Measurements from ENCODE around the gene TRAF1. TPM values are rescaled to one million over a fixed set of nuclear protein-coding genes. Genes with fewer than 3 reads are reported as not detected.

TRAF1 gene
- total RNA-seq, 4 donors from 2014 or later: 5.7 to 7.8 (median 6.6) TPM

- H3K4me3 ChIP-seq (replicated peaks in 1 of 3): no peak overlapping the region
- H3K4me1 ChIP-seq: peaks cover 0 to 18% of the 10 kb centered on the region in 2 donors
- no peak for DNase-seq
- 91 to 92% methylated on average over 8 of the region's 8 CpGs for WGBS, 2 donors
- TF ChIP-seq CTCF (IDR thresholded peaks at IDR 0.05): no peak
- no peak for TF ChIP-seq POLR2A (IDR thresholded peaks at IDR 0.05)
- H3K27me3 ChIP-seq: no peaks in the 10 kb centered on the region
- H3K36me3 ChIP-seq: no peaks in the 10 kb centered on the region
- no peaks in the 10 kb centered on the region for H3K9me3 ChIP-seq
- peak overlapping the region in 2 of 3 donors; percentile 10 to 20 for H3K27ac ChIP-seq
- intact Hi-C loops (cut with DNase I): no loop called here
Measured at GRCh38 chr9:120916991-120917880, 9.4 kb downstream of the TRAF1 start.

- Histone ChIP-seq H3K36me3 (no peaks in the 10 kb centered on the region), H3K27ac (peak overlapping the region in 2 of 3 donors; percentile 10 to 20), H3K4me1 (peaks cover 0 to 18% of the 10 kb centered on the region in 2 donors), H3K4me3 (replicated peaks in 1 of 3) (no peak overlapping the region), H3K27me3 (no peaks in the 10 kb centered on the region), H3K9me3 (no peaks in the 10 kb centered on the region)
- intact Hi-C loops (cut with DNase I): no loop called here
- 63 to 77% methylated on average over 3 of the region's 3 CpGs for WGBS, 2 donors
- TF ChIP-seq CTCF (IDR thresholded peaks at IDR 0.05) (no peak), POLR2A (IDR thresholded peaks at IDR 0.05) (no peak)
- peak in 1 of 2 donors; percentile 31 for DNase-seq
Measured at GRCh38 chr9:120916588-120916987, 10.0 kb downstream of the TRAF1 start.

GRCh38 chr9:120915854-120916470, 10.6 kb downstream of the TRAF1 start:
- TF ChIP-seq CTCF (IDR thresholded peaks at IDR 0.05) (no peak), POLR2A (IDR thresholded peaks at IDR 0.05) (no peak)
- Histone ChIP-seq H3K4me1 (peaks cover 0 to 16% of the 10 kb centered on the region in 2 donors), H3K9me3 (no peaks in the 10 kb centered on the region), H3K27ac (peak overlapping the region in 1 of 3 donors; percentile 15), H3K36me3 (peaks cover 0 to 3% of the 10 kb centered on the region in 2 donors), H3K27me3 (no peaks in the 10 kb centered on the region), H3K4me3 (replicated peaks in 1 of 3) (no peak overlapping the region)
- intact Hi-C loops (cut with DNase I): no loop called here
- no peak for DNase-seq
- 77 to 88% methylated on average over 5 of the region's 5 CpGs for WGBS, 2 donors

- DNase-seq: no peak
- Histone ChIP-seq H3K9me3 (no peaks in the 10 kb centered on the region), H3K27ac (no peak overlapping the region), H3K4me3 (replicated peaks in 1 of 3) (no peak overlapping the region), H3K36me3 (peaks cover 0 to 4% of the 10 kb centered on the region in 2 donors), H3K27me3 (no peaks in the 10 kb centered on the region), H3K4me1 (peaks cover 0 to 9% of the 10 kb centered on the region in 2 donors)
- 93 to 97% methylated on average over 6 of the region's 6 CpGs for WGBS, 2 donors
- intact Hi-C loops (cut with DNase I): no loop called here
- no peak for TF ChIP-seq CTCF (IDR thresholded peaks at IDR 0.05)
- no peak for TF ChIP-seq POLR2A (IDR thresholded peaks at IDR 0.05)
Measured at GRCh38 chr9:120914953-120915352, 11.6 kb downstream of the TRAF1 start.

GRCh38 chr9:120914396-120914795, 12.2 kb downstream of the TRAF1 start:
- no peaks in the 10 kb centered on the region for H3K9me3 ChIP-seq
- 75 to 86% methylated on average over 3 of the region's 3 CpGs for WGBS, 2 donors
- DNase-seq: no peak
- H3K27me3 ChIP-seq: no peaks in the 10 kb centered on the region
- intact Hi-C loops (cut with DNase I): no loop called here
- no peak overlapping the region for H3K27ac ChIP-seq
- H3K4me3 ChIP-seq (replicated peaks in 1 of 3): no peak overlapping the region
- H3K4me1 ChIP-seq: peaks cover 0 to 3% of the 10 kb centered on the region in 2 donors
- peaks cover 0 to 4% of the 10 kb centered on the region in 2 donors for H3K36me3 ChIP-seq
- no peak for TF ChIP-seq POLR2A (IDR thresholded peaks at IDR 0.05)
- TF ChIP-seq CTCF (IDR thresholded peaks at IDR 0.05): no peak
